NCI-H1092 treated with DMSO at 0.1 percent for 48 hours (cell line): ENCODE data around the gene ZFP1.
"Not testable (repeated sequence)": the region's sequence is repeated elsewhere in the genome, so short reads cannot be mapped to it uniquely, and the experiment has no call there.

Experiments used
- DNase-seq: peaks from one replicate; lab custom pipeline; 2025; lab: John Stamatoyannopoulos, UW

The ZFP1 gene

DNA sequence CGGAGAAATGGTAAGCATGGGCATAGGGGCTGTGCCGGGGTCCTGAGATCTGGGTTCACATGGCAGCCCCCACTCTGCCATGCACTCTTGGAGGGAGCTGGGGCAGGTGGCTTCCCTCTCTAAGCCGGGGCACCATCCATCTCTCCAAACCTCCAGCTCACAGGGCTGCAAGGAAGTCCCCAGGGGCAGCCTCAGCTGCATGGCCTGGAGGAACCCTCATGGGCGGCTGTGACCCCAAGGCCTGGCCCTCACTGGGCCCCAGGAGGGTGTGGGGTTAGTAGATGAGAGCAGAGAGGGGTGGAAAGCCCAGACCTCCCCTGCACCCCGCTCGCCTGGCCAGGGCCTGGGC, 56.1 kb downstream of the ZFP1 start:
- no peak for DNase-seq

- DNase-seq: not testable (repeated sequence)
Observed at GRCh38 chr16:75204905-75205304, 56.6 kb downstream of the ZFP1 start.

- not testable (repeated sequence) for DNase-seq
Observed at GRCh38 chr16:75205438-75205837, 57.1 kb downstream of the ZFP1 start.

DNA sequence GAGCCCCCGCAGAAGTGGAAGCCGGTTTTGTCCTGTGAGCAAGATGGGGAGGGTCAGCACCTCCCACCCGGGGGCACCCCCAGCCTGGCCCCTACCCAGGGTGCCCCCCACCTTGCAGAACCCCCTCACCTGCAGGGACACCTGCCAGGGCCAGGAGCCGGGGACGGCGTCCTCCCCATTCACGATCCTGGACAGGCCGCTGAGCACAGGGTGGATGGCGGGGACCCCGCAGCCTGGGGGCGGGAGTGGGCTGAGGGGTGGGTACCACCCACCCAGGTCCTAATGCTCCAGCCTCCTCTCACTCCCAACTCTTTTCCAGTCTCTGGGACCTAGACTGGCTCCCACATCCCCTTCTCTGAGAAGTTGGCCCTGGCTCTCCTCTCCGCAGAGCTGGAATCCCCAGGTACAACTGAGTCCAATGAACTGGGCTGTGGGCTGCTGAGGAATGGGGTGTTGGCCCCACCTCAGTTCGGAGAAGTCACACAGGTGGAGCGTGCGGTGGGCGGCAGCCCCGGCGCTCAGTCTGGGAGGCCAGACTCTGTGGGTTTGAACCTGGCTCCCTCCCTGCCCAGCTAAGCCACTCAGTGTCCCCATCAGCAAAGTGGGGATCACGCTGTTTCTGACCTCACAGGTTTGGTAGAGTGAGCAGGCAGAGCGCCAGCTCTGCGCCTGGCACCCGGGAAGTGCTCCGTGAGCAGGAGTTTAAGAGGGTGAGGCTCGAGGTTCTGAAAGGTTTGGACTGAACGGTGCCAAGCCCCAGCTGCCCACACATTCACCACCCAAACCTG, 57.8 kb downstream of the ZFP1 start:
- not testable (repeated sequence) for DNase-seq

DNA sequence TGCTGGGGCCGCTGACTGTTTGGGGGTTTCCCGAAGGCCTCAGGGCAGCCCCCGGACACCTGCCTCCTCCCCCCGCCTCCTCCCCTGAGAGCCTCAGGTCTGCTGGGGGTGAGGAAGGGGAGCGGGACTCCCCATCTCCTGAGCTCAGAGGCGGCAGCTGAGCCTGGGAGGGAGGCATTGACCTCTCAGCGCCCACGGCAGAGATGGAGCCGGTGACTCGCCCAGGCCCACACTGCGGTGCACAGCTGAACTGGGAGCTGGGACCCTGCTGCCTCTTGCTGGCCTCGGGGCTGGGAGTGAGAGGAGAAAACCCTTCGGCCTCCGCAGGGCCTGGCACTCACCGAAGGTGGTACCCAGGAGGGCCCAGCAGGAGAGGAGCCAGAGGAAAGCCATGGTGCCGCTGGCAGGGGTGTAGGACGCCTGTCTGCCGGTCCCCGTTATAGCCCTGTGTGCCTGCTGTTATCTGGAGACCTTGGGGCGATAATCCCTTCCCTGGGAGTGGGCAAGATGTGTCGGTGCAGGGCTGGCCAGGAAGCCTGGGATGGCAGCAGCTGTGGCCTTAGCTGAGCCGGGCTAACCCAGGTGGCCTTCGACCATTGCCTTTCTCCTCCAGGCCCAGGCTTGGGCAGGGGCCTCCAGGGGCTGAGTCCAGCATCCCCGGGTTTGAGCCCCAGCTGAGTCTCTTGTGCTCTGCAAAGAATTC, 58.6 kb downstream of the ZFP1 start, which contains the start of gene CTRB2:
Gene CTRB2, minus strand, starts transcription at position 413 of the 703 bp plus-strand sequence. Its CDS starts 20 bp downstream, at position 393.
- no peak for DNase-seq

- DNase-seq: no peak
Observed at GRCh38 chr16:75207831-75208230, 59.5 kb downstream of the ZFP1 start.

- DNase-seq: no peak
Observed at GRCh38 chr16:75208242-75208825, 60.0 kb downstream of the ZFP1 start.

DNA sequence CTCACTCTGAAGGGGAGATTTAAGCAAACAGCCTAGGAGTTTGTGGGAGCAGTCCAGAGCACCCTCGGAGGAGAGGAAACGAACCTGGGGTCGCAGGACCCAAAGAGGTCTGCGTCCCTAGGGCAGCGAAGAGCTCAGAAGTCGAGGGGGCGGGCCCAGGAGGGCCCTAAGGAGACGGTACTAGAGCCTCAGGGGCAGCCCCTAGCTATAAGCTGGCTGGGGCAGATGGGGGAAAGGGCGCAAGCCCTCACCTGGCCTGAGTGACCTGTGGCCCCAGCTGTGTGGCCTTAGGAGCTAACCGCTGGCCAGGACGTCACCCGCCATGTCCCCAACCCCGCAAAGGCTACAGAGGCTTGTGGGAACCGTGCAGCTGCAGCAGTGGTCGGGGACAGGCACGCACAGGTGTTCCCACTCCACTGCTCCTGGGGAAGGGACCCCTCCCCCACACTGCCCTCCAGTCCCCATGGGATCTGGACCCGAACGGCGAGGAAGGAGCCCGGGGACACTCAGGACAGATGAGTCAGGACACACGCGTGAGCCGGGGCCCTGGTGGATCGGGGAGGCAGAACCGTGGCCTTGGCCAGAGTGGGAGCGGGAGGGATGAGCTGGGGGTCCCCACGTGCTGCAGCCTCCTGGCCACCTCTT, 60.7 kb downstream of the ZFP1 start:
- DNase-seq: no peak

DNA sequence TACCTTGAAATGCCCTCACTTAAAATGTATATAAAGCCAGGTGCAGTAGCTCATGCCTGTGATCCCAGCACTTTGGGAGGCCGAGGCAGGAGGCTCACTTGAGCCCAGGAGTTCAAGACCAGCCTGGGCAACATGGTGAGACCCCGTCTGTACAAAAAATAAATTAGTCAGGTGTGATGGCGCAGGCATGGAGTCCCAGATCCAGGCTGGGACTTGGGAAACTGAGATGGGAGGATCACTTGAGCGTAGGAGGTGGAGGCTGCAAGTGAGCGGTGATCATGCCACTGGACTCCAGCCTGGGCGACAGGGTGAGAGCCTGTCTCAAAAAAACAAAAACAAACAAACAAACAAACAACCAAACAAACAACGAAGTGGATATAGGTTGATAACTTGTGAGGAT, 61.2 kb downstream of the ZFP1 start:
- not testable (repeated sequence) for DNase-seq

- no peak for DNase-seq
Observed at GRCh38 chr16:75209944-75210343, 61.6 kb downstream of the ZFP1 start.

DNA sequence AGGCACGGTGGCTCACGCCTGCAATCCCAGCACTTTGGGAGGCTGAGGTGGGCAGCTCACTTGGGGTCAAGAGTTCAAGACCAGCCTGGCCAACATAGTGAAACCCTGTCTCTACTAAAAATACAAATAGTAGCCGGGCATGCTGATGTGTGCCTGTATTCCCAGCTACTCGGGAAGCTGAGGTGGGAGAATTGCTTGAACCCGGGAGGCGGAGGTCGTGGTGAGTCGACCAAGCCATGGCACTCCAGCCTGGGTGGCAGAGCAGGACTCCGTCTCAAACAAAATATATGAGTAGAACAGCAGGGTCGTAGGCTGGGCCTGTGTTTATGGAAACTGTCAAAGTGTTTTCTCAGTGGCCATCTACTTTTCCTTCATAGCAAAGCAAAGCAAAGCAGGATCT, 63.0 kb downstream of the ZFP1 start:
- DNase-seq: not testable (repeated sequence)

DNA sequence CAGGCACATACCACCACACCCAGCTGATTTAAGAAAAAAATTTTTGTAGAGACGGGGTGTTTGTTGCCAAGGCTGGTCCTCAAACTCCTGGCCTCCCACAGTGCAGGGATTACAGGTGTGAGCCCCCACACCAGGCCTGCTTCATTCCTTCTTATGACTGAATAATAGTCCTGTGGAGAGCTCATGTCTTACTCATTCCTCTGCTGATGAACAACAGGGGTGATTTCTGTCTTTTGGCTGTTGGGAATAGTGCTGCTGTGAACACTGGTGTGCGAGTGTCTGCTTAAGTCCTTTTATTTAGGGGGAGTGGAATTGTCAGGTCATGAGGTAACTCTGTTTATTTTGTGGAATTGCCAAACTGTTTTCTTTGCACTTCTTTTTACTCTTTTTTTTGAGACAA, 67.8 kb downstream of the ZFP1 start:
- DNase-seq: no peak

DNA sequence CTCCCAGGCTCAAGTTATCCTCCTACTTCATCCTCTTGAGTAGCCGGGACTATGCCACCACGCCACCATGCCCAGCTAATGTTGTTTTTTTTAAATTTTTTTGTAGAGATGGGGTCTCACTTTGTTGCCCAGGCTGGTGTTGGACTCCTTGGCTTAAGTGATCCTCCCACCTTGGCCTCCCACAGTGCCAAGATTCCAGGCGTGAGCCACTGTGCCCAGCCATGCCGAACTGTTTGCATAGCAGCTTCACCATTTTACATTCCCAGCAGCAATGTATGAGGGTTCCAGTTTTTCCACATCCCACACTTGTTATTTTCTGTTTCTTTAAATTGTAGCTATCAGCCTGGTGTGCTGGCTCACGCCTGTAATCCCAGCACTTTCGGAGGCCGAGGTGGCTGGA, 68.3 kb downstream of the ZFP1 start:
- no peak for DNase-seq

GRCh38 chr16:75217389-75217851, 69.1 kb downstream of the ZFP1 start:
- DNase-seq: no peak

GRCh38 chr16:75218256-75219076, 70.1 kb downstream of the ZFP1 start, which contains the start of gene CTRB1:
TSS of gene CTRB1 (plus strand) at chr16:75218988. CDS start at chr16:75219008, 20 bp downstream.
- DNase-seq: no peak

GRCh38 chr16:75219088-75219487, 70.8 kb downstream of the ZFP1 start:
- DNase-seq: no peak

DNA sequence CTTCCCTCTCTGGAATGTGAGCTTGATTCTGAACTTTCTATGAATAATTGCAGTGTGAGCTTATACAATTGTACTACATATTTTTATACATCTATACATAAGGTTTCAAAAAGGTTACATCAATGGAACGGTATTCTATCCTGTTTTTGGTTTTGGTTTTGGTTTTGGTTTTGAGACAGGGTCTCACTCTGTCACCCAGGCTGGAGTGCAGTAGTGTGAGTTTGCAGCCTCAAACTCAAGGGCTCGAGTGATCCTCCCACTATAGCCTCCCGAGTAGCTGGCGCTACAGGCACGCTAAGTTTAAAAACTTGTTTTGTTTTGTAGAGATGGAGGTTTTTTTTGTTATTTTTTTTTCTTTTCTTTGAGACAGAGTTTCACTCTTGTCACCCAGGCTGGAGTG, 71.5 kb downstream of the ZFP1 start:
- no peak for DNase-seq
